HG02870 (cell line): ENCODE measurements around the gene GLP1R.
A peak's percentile ranks its signal among the peaks of the same experiment; 100 is the strongest.

Source experiments
- ATAC-seq: cut with Tn5 transposase; IDR thresholded peaks from one replicate; pipeline ENCODE4 v1.9.1; 2021; ENCODE audit warnings: mild to moderate bottlenecking, moderate library complexity; ENCODE audit not compliant: unreplicated experiment

GLP1R gene

DNA sequence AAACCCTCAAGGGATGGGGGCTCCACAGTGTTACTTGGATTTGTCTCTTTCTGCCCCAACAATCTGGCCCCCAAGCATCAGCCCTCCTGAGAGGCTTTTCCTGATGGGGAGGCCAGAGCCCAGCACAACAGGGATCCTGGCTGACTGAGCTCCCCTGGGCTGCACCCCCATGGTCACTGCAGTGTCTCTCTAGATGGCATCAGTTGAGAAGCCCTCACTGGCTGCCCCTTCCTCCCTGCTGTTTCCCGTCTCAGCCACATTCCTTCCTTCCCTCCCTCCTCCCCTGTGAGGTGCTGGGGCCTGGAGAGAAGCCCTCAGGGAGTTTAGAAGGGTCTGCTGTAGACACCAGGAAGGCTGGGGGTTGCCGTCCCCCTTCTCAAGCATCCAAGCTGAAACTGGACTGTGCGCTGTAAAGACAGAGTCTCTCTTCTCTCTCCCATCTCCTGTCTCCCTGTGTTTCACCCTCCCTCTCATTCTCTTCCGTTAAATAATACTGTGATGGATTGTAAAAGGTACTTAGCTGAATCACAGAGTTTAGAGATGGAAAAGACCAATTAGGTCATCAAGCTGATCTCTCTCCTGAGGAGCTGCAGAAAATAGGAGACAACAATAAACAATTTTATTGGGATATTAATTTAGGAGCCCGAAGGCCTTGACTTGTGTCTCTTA lies 36.7 kb downstream of the GLP1R start:
- no peak for ATAC-seq

DNA sequence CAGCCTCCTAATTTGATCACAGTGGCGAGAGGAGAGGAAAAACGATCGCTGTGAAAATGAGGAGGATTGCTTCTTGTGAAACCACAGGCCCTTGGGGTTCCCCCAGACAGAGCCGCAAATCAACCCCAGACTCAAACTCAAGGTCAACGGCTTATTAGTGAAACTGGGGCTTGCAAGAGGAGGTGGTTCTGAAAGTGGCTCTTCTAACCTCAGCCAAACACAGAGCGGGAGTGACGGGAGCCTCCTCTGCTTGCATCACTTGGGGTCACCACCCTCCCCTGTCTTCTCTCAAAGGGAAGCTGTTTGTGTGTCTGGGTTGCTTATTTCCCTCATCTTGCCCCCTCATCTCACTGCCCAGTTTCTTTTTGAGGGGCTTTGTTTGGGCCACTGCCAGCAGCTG lies 37.7 kb downstream of the GLP1R start:
- peak; percentile 82 for ATAC-seq

DNA sequence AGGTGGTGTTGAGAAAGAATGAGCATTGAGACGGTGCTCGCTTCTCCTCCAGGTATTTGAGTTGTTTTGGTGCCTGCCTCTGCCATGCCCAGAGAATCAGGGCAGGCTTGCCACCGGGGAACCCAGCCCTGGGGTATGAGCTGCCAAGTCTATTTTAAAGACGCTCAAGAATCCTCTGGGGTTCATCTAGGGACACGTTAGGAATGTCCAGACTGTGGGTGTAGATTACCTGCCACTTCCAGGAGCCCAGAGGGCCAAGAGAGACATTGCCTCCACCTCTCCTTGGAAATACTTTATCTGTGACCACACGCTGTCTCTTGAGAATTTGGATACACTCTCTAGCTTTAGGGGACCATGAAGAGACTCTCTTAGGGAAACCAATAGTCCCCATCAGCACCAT lies 38.1 kb downstream of the GLP1R start:
- no peak for ATAC-seq

DNA sequence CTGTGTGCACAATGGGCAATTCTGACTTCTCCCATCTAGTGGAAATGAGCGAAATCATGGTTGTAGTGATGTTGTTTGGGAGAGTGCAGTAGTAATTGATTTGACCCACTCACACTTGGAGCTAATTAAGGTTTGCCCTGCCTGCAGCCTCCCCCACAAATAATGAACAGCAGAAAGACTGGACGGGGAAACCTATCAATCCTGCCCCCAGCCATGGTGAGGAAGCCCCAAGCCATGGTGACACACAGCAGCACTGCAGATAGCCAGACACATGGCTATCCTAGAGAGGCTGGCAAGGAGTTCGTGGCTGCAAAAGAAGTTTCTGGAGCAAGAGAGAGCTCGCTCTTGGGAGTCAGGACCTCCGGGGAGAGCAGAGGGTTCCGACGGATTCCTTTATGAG lies 38.6 kb downstream of the GLP1R start:
- no peak for ATAC-seq

DNA sequence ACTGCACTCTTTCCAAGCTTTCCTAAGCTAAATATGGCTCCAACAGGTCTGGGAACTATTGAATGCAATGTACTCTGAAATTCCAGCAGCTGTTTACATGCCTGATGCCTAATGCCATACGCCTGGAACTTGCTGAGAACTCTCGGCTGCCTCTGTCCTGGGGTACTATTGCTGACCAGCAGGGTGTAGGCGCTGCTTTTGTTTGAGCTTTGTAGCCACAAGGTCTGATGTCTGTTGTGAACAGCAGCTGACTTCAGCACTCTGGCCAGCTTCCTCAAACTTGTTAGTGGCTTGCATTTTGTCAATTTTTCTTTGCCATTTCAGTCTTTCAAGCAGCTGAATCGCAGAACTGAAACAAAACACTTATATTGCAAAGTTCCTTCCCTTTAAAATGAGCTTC lies 39.8 kb downstream of the GLP1R start:
- no peak for ATAC-seq

DNA sequence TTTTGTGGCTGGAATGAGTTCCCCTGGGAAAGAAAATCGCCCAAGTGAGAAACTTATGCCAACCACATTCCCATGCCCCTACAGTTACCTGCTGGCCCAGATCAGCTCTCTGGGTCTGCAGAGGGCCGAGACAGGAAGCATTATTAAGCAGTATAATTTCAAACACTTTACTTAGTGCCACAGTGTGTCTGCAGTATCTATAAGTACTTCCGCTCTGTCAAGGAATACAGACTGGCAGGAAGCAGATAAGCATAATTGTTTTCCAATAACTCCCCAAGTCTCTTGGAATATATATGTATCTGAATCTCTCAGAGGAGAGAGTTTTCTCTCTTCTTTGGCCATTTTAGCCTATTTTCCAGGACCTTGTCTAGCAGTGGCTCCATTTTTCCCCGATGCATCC lies 41.5 kb downstream of the GLP1R start:
- no peak for ATAC-seq

DNA sequence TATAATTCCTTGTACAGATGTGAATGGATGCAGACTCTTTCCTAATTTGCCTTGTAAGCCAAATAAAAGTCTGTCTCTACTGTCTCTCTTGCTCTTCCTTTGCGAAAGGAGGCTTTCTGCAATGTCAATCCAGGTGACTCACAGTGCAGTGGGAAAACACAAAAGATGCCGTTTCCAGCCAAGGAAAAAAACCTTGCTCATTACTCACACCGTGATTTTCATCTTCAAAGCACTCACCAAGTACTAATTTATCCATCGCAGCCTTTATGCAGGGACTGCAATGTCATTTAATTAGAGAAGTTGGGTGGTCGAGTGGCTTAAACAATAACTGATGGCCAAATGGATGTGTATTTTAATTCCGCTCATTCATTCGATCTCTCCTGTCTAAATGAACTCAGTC lies 42.6 kb downstream of the GLP1R start:
- no peak for ATAC-seq

DNA sequence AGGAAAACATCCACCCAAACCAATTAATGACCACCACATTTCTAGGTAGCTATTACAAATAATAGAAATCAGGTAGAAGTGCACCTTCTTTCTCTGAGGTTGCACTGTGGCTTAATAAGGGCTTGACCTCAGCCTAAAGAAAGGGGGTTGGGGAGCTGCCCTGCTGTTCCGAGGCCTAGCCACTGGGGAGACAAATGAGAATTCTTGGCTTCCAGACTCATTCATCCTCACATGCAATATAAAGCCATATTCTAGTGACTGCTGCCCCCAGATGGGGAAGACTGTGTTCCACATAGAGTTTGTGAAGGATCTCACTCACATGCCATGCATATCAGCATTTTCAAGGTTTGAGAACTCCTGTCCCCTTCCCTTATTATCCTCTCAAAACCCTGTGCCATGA lies 43.5 kb downstream of the GLP1R start:
- ATAC-seq, result no peak

DNA sequence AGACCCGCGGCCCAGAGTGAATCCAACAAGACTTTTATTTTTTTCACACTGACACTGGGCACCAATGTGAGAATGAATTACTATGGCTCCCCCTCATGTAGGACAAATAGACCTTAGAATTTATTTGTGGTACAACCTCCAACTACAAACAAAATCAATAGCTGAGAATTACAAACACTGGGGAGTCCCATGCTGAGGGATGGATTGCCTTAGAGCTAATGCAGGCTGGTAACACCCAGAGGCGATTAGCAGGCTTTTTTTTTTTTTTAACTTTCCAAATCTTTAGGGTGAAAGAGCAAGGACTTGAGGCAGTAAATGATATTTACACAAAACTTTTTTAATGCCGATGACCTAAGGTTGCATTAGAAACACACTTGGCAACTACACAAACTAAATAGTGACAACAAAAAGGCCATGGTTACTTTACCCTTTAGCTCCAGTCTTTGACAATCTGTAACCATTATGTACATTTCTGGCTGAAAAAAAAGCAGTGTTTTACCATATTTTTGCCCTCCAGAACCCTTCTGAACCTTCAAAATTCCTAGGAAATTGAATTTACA lies 44.6 kb downstream of the GLP1R start:
- ATAC-seq, result no peak

DNA sequence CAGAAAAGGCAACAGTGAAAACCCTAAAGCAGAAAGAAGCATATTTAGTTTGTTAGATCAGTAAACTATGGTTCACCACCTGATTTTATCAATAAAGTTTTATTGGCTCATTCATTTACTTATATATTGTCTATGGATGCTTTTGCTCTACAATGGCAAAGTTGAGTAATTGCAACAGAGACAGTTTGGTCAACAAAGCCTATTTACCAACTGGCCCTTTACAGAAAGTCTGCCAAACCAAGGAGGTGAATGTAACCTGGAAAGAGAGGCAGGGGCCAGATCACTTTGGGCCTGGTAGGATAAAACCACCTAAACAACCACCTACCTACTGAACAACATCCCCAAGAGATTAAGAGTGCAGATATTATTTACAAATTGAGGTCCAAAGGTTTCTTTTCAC lies 47.0 kb downstream of the GLP1R start:
- ATAC-seq, result no peak

DNA sequence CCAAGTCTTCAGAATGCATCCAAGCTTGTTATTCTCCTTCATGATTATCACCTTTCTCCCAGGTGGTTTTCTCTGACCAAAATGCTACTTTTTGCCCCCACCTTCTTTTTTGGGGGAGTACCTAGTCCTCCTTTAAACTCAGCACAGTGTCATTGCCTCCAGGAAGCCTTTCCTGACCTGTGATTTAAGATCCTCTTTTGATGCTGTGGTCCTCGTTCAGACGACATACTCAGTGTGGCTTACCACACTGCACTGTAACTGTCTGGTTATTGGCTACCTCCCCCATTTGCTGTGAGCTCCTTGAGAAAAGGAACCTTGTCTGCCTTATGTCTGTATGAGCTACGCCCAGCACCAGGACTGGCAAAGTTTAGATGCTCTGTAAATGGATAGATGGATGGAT lies 51.8 kb downstream of the GLP1R start:
- ATAC-seq, result no peak

DNA sequence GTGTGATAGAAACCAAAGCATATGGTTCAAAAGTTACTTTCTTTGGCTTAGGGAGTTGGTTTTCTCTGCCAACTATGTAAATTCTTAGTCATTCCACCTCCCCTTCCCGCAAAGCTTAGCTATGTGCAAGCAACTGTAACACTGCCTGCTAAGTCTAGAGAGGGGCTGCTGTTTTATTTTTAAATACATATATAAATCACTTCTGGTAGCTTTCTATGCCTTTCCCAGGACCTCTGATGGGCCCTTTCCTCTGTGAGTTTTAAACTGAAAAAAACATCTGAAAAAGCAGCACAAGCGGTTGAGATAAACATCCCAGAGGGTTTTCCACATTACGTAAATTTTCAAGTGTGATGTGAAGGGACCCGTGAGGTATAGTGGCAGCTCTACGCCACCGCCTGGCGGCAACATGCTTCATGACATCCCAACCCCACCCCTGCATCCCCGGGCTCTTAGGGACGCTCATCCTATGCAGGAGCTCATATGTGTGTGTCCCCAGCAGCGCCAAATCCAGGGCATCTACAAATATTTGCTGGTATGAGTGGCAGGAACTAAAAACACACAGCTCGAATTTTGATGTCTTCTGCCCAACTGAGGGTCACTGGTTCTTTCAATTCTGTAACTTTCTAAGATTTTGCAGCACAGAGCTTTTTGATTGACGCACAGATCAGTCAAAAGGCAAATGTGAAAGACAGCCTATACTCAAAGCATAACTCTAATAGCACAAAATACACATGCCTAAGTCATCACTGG lies 53.7 kb downstream of the GLP1R start:
- no peak for ATAC-seq

DNA sequence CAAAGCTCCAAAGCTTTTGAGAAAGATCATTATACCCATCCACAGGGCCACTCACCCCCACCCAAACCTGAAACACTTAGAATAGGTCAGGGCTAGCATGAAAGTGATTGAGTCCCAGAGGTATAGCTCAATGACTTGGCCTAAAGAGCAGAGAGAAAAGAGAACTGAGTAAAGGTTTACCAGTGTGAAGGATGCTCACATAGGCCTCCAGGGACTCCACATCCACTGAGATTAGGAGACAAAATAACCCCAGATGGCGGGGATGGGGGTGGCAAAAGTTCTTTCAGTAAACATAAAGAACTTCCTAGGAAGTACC lies 54.2 kb downstream of the GLP1R start:
- no peak for ATAC-seq

DNA sequence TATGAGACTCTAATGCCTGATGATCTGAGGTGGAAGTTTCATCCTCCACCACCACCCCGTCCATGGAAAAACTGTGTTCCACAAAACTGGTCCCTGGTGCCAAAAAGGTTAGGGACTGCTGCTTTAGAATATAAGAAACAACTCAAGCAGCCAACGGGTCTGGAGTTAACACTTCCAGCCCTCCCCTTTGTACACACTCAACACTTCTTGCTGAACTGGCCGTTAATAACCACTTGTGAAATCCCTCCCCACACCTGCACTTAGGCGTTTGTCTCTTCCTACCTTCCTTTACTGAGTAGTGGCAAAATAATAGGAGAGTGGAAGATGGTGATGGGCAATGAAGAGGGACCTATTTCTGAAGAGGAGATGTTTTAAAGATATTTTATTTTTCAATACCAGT lies 55.9 kb downstream of the GLP1R start:
- ATAC-seq, result no peak

DNA sequence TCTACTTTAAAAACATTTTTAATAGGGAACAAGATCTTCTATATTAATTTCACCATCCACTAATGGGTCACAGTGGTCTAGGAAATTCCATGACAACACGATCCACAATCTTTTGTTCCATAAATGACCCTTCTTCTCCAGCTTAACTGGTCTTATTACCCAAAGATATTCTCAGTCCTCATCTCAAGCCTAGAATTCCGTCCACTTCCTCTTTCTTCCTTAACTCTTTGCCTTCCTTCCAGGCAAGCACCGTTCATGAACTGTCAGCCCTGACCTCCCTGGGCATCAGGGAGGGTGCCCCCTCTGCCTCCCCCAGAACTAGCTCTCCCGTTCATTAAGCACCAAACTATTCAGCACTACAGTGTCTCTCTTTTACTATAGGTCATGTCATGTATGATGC lies 58.5 kb downstream of the GLP1R start:
- ATAC-seq, result no peak

DNA sequence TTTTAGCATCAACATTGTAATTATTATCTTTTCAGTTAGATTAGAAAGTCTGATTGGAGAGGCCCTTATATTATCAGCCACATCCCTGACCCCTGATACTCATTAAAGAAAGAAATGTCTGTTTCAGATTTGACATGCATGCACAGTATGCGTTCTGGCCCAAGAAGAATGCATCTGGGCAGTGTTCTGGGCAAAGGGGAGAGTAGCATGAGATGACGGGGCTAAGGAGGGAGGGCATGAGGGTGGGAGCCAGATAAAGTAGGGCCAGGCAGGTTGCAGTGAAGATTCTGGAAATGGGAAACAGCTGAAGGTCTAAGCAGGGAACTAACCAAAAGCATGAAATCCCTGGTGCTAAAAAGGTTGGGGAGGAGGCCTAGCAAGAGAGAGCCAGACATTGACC lies 59.1 kb downstream of the GLP1R start:
- no peak for ATAC-seq

DNA sequence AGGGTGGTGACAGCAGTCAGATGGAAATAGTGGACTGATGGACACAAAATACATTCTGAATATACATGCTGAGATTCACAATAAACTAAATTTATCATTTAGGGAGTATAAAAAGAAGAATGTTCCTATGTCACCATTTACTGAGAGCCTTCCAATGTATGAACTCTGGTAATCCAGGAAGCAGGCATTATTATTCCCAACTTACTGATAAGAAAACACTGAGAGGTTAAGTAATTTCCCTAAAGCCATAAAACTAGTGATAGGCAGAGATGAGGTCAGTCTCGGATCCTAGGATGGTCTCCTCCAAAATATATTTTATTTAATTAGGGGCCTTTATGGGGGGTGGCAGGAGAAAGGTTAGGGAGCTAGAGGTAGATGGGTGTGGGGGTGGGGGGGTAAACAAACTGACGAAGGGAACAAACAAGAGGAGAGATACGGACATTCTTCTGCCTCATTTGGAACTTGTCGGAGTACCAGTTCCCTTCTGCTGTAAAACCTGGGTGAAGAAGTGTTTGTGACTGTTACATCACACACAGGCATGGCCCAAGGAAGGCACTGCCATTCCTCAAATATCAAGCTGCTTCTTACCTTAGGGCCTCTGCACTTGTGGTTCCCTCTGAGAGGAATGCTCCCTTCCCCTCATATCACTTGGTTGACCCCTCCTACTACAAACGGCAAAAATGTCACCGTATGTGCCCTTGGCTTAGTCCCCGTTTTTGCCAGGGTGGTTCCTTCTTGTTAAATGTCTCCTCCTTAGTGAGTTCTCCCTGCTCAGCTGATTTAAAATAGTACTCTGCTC lies 59.7 kb downstream of the GLP1R start:
- no peak for ATAC-seq

DNA sequence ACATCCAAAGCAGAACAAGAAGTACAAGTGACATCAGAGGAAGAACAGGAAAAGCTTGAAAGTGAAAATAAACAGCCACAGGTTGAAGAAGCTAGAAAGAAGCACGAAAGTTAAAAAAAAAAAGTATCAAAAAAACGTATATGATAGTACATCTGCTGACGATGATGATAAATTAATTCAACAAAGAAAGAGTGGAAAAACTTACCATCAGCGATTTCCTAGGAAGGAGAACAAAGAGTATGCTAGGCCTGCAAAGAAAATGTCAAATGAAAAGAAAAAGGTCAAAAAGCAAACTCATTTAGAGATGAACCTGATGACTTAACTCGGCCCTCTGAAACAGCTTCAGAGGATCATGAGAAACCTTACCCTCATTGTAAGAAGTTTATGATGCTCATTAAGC lies 62.7 kb downstream of the GLP1R start:
- no peak for ATAC-seq

DNA sequence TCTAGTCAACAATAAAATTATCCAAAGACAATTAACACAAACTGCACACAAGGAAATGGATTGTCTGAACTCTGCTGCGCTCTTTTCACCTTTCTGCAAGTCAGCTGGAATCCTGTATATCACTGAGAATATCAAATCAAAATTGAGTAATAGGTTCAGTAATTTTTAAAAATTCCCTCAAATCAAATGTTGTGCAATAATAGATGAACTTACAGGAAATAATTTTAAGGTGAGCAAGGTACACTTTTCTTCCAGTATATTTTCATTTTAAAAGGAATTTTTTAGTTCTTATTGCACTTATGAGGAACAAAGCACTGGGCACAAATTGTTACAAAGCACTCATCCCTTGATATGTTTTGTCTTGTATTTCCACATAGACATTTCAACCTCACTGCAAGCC lies 65.2 kb downstream of the GLP1R start:
- ATAC-seq, result no peak

DNA sequence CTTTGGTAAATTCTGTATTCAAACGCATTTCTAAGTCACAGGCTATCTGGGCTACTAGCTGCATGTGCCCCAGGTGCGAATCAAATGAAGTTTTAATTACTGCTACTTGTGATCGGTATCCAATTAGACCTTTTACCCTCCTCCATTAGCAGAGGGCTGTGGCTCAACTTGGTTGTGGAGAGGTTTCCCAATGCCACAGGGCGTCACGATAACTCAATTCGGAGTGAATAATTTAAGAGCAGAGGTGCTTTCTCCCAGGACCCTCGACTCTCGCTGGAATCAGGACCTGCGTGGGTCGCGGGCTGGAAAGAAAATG lies 65.8 kb downstream of the GLP1R start:
- ATAC-seq, result peak; percentile 15

DNA sequence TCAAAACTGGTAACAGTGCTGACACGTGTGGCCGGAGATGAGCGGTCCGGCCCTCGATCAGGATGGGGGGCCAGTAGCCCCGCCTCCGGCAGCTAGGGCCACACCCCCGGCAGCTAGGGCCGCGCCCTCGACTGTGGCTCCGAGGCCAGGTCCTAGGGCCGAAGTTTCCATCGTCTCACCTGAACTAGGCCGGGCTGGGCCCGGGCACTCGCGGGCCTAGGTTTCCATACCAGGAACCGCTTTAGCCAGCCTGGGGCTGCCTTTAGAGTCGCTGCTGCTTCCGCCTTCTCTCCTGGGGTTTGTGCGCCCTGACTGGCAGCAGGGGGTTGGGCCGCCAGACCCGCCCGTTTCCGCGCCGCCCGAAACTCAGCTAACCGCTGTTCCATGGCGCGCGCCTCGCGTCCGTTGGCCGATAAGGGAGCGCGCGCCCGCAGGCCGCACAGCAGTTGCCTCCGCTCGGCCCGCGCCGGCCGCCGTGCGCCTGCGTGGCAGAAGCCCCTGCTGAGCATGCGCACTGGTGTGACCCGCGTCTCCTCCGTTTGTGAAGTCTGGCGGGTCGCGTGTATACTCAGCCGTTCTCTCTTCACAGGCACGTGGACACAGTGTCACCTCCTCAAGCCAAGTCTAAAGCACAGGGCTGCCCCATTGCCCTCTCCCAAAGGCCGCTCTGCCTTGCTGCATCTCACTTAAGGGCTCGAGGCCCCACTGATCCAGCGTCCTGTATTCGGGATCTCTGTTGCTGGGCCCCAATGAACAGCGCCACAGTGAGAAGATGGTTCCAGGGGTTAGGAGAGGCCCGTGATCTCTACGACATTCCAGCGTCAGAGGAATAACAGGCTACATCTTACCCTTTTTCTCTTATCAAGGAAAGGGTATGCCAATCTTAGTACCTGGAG lies 66.4 kb downstream of the GLP1R start, which contains the start of gene SAYSD1:
SAYSD1 (minus strand) TSS at position 483 of the 896 bp plus-strand sequence; CDS start at position 386, 97 bp downstream.
- peak; percentile 91 for ATAC-seq
